DMS79 (cell line): ENCODE data around the gene PIGN.
"Not testable (repeated sequence)": the region's sequence is repeated elsewhere in the genome, so short reads cannot be mapped to it uniquely, and the experiment has no call there.

Experiments used
- DNase-seq: peaks from one replicate; lab custom pipeline; 2025; lab: John Stamatoyannopoulos, UW

PIGN gene

GRCh38 chr18:62177271-62177670 lies 9.6 kb downstream of the PIGN start:
- DNase-seq, result no peak

GRCh38 chr18:62175521-62175920 lies 11.3 kb downstream of the PIGN start:
- DNase-seq, result no peak

GRCh38 chr18:62172298-62172697 lies 14.6 kb downstream of the PIGN start:
- DNase-seq, result no peak

DNA sequence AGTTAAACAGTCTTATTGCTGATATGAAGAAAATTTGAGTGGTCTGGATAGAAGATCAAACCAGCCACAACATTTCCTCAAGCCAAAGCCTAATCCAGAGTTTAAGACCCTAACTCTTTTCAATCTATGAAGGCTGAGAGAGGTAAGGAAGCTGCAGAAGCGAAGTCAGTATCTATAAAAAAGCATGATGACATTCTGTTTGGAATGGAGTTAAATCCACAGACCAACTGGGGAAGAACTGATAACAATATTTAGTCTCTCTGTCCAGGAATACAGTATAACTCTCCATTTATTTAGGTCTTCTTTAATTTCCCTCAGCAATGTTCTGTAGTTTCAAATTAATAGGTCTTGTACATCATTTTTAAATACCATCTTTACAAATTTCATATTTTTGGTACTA lies 16.0 kb downstream of the PIGN start:
- no peak for DNase-seq

GRCh38 chr18:62166524-62166923 lies 20.3 kb downstream of the PIGN start:
- DNase-seq, result not testable (repeated sequence)

GRCh38 chr18:62165583-62165982 lies 21.3 kb downstream of the PIGN start:
- no peak for DNase-seq

DNA sequence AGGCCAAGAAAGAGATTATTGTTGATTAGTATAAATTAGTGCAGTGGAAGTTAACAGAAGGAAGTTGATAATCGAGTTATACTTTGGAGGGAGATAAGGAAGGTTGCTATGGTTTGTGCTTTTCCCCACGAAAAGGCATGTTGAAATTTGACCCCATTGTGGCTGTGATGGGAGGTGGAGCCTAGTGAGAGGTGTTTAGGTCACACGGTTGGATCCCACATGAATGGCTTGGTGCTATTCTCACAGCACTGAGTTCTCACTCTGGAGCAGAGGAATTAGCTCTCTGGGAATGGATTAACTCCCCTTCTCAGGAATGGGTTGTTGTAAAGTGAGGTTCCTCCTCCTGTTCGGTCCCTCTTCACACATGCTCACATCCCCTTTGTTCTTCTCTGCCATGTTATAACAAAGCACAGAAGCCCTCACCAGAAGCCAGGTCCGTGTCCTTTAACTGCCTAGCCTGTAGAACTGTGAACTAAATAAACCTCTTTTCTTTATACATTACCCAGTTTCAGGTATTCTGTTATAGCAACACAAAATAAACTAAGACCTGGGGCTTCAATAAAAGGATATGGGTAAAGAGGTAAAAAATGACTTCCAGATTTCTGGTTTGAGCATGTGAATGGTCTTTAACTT lies 21.9 kb downstream of the PIGN start:
- DNase-seq, result no peak

DNA sequence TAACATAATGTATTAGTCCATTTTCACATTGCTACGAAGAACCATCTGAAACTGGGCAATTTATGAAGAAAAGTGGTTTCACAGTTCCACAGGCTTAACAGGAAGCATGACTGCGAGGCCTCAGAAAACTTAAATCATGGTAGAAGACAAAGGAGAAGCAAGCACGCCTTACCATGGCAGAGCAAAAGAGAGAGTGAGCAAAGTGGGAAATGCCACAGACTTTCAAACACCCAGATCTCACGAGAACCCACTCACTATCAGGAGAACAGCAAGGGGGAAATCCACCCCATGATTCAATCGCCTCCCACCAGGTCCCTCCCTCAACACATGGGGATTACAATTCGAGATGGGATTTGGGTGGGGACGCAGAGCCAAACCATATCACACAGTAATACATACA lies 22.5 kb downstream of the PIGN start:
- no peak for DNase-seq

- DNase-seq, result no peak
Measured at GRCh38 chr18:62157843-62158242, 29.0 kb downstream of the PIGN start.

- no peak for DNase-seq
Measured at GRCh38 chr18:62152844-62153243, 34.0 kb downstream of the PIGN start.

DNA sequence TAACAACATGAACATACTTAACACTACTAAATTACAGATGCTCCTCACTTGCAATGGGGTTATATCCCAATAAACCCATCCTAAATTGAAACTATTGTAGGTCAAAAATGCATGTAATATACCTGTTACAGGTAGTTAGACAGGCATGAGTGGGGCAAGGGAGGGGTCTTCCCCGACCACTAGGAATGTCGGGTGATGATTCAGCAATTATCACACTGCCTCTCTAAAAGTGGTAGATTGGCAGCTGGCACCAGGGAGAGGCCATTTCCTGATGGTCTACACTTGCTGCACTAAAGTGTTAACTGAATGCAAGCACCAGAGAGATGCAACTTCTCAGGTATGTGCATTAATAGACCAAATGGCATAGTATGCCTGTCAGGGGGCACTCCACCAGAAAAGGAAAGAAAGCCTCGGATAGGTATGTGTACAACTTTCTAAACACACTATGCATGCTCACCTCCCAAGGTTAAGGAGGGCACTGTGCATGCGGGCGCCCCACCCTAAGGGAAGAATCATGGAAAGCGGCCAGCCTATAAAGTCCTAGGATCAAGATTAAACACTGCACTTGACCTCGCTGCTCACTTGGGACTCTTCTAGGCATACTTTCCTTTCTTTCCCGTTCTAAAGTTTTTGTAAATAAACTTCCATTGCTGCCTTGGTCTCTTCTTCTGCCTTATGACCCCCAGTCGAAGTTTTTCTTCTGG lies 35.6 kb downstream of the PIGN start:
- DNase-seq, result no peak

DNA sequence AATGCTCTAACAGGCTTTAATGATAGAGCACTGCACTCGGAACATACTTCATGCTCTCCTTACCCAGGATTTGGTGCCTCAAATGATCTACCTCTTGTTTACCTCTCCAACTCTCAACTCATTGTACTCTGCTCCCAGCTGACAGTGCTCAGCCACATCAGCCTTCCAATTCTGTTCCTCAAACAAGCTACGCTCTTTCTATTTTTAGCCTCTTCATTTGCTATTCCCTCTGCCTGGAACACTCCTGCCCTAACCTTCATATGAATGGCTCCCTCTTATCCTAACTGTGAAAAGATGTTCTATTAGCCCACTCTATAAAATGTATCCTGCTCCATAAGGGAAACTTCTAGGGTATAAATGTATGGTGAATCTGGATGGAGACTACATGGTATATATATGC lies 42.5 kb downstream of the PIGN start:
- DNase-seq, result no peak

GRCh38 chr18:62140259-62140658 lies 46.6 kb downstream of the PIGN start:
- no peak for DNase-seq

DNA sequence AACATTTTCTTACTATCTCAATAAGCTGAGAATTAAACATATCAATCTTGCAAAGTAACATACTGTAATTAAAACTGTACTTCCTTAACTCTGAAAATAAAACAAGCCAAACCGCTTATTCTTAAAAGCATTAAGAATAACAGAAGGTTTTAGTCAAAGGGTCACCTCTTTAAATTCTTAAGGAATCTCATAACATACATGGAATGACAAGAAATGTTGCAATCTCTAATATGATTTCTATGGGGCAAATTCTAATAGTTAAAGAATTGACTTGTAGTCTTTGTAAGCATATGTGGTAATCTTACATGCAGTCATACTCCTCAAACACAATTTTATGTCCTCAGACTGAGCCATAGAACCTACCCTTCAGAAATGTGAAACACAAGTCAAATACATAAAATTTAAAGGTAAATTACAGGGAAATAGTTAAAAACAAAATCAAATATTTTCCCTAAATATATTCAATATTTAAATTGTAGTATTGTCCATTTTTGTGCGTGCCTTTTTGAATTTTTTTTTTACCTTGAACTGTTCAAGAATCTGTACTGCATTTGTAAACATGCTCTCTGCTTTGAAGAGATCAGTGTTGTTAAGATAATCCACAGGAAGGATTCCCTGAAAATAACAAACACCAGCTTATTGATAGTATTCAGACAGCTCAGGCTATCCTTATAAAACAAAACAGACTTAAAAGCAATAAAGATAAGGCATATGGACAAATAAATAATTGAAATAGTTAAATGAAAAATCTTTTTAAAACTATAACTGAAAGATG lies 48.2 kb downstream of the PIGN start:
- DNase-seq, result no peak

GRCh38 chr18:62131301-62131909 lies 55.5 kb downstream of the PIGN start:
- peak; percentile 3 for DNase-seq

- DNase-seq, result peak; percentile 14
Measured at GRCh38 chr18:62128157-62128556, 58.7 kb downstream of the PIGN start.

DNA sequence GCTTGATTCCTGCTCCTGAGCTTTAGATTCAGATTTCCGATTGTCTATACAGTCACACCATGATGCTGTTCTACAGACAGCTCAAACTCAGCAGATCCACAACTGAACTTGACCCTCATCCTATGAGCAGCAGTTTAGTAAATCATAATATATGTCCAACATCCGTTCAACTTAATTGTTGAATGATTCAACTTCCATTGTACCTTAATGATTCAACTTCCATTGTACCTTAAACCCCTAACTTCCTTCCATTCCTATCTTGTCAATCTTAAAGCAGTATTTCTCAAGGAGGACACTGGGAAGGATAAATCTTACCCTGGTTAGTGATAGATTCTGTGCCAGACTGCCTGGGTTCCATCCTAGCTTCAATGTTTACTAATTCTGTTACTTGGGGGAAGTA lies 60.1 kb downstream of the PIGN start:
- DNase-seq, result no peak

DNA sequence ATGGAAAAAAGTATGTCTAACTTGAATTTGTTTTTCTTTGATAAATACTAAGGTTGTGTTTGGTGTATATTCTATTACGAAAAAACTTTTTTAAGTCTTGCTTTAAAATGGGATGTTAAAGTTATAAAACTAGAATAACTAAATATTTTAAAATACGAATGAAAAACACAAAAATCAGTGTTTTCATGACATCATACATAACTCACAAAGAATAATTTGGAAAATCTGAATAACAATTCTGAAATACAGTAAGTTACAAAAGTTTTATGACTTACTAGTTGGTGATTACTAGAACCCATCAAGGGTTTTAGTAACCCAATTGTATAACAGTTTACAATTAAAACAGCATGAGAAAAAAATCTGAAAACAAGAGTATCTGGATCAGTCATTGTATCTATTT lies 61.2 kb downstream of the PIGN start:
- no peak for DNase-seq

GRCh38 chr18:62122330-62122729 lies 64.5 kb downstream of the PIGN start:
- no peak for DNase-seq

DNA sequence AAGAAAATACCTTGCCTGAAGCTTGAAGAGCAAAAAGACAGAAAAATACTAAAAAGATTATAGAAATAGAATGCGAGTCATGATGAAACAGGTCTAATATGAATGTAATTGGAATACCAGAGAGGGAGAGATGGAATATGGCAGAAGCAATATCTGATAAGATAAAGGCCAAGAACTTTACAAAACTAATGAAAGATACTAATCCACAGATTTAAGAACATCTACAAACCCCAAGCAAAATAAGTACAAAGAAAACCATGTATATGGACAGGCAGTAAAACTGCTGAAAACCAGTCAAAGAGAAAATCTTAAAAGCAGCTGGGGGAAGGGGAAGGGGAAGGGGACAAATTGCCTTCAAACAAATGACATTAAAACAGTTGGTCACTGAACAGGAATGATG lies 67.0 kb downstream of the PIGN start:
- no peak for DNase-seq

DNA sequence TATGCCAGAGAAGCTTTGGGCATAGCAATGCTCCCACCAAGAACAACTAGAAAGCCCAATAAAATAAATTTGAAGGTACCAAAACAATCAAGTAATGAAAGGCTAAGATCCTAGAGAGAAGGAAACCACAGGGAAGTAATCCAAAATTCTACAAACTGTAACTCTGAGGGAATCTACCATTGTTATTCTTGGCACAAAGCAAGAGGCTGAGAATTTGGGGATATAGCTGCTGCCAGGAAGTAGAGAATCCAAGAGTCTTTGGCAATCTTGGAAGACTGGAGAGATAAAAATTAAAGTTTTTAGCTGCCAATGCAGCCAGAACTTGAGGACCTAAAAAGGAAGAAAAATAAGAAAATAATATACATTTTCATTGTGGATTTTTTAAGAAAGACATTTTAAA lies 68.5 kb downstream of the PIGN start:
- DNase-seq, result no peak

GRCh38 chr18:62109676-62110075 lies 77.2 kb downstream of the PIGN start:
- DNase-seq, result no peak

DNA sequence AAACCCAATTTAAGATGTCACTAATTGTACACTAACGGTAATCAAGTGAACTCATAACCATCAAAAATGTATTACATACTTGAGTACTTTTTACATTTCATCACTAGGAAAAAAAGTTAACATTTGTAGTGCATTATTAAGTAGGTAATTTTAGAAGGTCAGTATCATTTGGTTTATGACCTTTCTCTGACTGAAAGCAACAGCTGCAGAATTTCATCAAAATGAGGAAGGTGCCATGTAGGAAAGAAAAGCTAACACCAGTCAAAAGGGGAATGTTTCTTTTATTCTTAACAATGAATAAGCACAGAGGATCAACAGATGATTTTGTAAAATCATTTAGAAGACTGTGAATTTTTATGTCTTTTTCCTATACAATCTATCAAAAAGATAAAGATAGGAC lies 79.0 kb downstream of the PIGN start:
- DNase-seq, result no peak
